ENCODE measurements around the gene SHFL.

Gene SHFL

DNA sequence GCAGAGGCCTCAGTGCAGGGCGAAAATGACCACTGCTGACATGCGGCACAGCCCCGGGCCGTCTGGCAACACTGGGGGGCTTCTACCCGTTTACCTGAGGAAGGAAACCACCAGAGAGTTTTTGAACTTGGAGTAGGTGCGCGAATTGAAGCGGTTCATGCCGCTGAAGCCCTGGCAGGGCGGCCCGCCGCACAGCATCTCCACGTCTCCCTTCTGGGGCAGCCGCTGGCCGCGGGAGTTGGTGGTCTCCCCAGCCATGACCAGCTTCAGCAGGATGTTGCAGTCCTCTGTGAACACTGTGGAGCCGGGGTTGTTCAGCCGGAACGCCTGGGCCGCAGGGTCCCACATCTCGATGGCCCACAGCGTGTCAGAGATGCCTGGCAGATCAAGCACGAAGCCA is 53.8 kb downstream of the SHFL start:
- Histone ChIP-seq H3K4me3 (ENCODE audit: low read depth, low read length) (no peak overlapping the region), H3K9me3 (ENCODE audit: severe bottlenecking) (no peaks in the 10 kb centered on the region), H3K27me3 (ENCODE audit: insufficient read depth, low read depth, severe bottlenecking) (no peaks in the 10 kb centered on the region), H3K27ac (no peak overlapping the region), H3K36me3 (peaks cover 100% of the 10 kb centered on the region)
- no peak for DNase-seq
- TF ChIP-seq, protein P1, sequence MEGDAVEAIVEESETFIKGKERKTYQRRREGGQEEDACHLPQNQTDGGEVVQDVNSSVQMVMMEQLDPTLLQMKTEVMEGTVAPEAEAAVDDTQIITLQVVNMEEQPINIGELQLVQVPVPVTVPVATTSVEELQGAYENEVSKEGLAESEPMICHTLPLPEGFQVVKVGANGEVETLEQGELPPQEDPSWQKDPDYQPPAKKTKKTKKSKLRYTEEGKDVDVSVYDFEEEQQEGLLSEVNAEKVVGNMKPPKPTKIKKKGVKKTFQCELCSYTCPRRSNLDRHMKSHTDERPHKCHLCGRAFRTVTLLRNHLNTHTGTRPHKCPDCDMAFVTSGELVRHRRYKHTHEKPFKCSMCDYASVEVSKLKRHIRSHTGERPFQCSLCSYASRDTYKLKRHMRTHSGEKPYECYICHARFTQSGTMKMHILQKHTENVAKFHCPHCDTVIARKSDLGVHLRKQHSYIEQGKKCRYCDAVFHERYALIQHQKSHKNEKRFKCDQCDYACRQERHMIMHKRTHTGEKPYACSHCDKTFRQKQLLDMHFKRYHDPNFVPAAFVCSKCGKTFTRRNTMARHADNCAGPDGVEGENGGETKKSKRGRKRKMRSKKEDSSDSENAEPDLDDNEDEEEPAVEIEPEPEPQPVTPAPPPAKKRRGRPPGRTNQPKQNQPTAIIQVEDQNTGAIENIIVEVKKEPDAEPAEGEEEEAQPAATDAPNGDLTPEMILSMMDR (IDR thresholded peaks at IDR 0.05; ENCODE audit: low read depth, low read length) = no peak

DNA sequence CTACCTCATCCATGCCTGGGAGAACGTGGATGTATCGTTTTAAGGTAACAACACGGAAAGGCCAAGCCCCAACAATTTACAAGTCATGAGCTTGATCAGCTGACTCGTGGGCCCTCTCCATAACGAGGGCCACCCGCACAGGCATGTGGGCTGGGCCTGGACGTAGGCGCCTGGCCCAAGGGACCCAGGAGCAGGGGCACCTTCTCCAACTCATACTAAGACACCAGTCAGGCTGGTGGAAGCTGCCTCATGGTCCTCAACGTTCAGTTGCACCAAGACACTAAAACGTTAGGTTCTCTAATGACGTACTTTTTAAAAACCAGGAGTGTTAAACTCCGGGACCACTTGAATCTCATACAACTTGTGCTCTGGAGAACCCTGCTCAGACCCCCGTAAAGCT is 55.4 kb downstream of the SHFL start:
- Histone ChIP-seq H3K9me3 (ENCODE audit: severe bottlenecking) (no peaks in the 10 kb centered on the region), H3K36me3 (peaks cover 100% of the 10 kb centered on the region), H3K4me3 (ENCODE audit: low read depth, low read length) (no peak overlapping the region), H3K27ac (no peak overlapping the region), H3K27me3 (ENCODE audit: insufficient read depth, low read depth, severe bottlenecking) (no peaks in the 10 kb centered on the region)
- TF ChIP-seq, protein P1 (IDR thresholded peaks at IDR 0.05; ENCODE audit: low read depth, low read length) = no peak
- no peak for DNase-seq

DNA sequence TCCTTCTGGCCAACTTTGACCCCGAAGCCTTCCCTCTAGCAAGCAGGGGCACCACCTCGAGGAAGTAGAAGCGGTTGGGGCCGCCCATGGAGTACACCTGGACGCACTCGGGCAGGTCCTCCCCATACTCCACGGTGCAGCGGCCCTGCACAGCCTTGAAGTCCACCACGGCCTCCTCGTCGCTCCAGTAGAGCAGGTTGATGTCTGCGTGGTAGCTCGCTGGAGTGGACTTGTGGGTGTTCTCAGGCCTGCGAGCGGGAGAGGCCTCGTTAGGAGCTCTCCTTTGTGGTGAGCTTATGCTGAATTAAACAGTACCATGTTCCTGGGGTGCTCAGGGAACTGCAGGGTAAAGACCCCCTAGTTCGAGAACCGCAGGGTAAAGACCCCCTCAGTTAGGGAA is 55.9 kb downstream of the SHFL start:
- H3K27me3 ChIP-seq (ENCODE audit: insufficient read depth, low read depth, severe bottlenecking) = no peaks in the 10 kb centered on the region
- H3K27ac ChIP-seq = no peak overlapping the region
- H3K9me3 ChIP-seq (ENCODE audit: severe bottlenecking) = no peaks in the 10 kb centered on the region
- DNase-seq = no peak
- no peak overlapping the region for H3K4me3 ChIP-seq (ENCODE audit: low read depth, low read length)
- H3K36me3 ChIP-seq = peaks cover 100% of the 10 kb centered on the region
- TF ChIP-seq, protein P1 (IDR thresholded peaks at IDR 0.05; ENCODE audit: low read depth, low read length) = no peak

Data from WERI-Rb-1 (cell line).